GM23338 (cell line): ENCODE results near the gene RCE1. TPM values are rescaled to one million over a fixed set of nuclear protein-coding genes. Genes with fewer than 3 reads are reported as not detected.

ENCODE experiments used
- ETS1 ChIP-seq: IDR thresholded peaks from 2 replicates; pipeline ENCODE4 v1.6.1; 2016; ENCODE audit warnings: antibody characterized with exemption
- EZH2 ChIP-seq: fragments of 200-600 bp; sonication (generic); IDR thresholded peaks from one replicate; pipeline ENCODE4 v1.8.0; 2017; ENCODE audit warnings: antibody characterized with exemption, mild to moderate bottlenecking, low read depth; ENCODE audit not compliant: unreplicated experiment
- EZH2phosphoT487 ChIP-seq: fragments of 200-600 bp; sonication (generic); IDR thresholded peaks from one replicate; pipeline ENCODE4 v1.8.1; 2018; ENCODE audit warnings: antibody characterized with exemption; ENCODE audit not compliant: unreplicated experiment
- JUNB ChIP-seq: IDR thresholded peaks from one replicate; pipeline ENCODE4 v1.6.1; 2016; ENCODE audit warnings: antibody characterized with exemption; ENCODE audit not compliant: unreplicated experiment
- POLR2AphosphoS5 ChIP-seq: IDR thresholded peaks from 2 replicates; pipeline ENCODE4 v1.6.1; 2016; ENCODE audit warnings: antibody characterized with exemption, low read depth
- STAT1 ChIP-seq: IDR thresholded peaks from one replicate; pipeline ENCODE4 v1.6.1; 2016; ENCODE audit warnings: antibody characterized with exemption; ENCODE audit not compliant: unreplicated experiment
- ZNF331 ChIP-seq: fragments of 250-450 bp; sonication (Bioruptor Pico); IDR thresholded peaks from 2 replicates; pipeline ENCODE4 v1.5.0; 2020; ENCODE audit warnings: low read depth, mild to moderate bottlenecking, moderate library complexity
- ZNF462 ChIP-seq: fragments of 250-450 bp; sonication (Bioruptor Pico); IDR thresholded peaks from 2 replicates; pipeline ENCODE4 v1.5.0; 2020; ENCODE audit warnings: mild to moderate bottlenecking, moderate library complexity
- polyA plus RNA-seq: library from polyadenylated mRNA; unstranded; fragments of >200 nt; fragmentation: Nextera tagmentation; extraction: Ambion mirVana; gene quantifications from 2 replicates; pipeline ENCODE4 v1.2.1, GENCODE V29; 2016
- total RNA-seq: library from RNA; depleted of rRNA; stranded (reverse); fragments of >200 nt; shearing (Covaris generic); gene quantifications from 2 replicates; pipeline ENCODE4 v1.2.3, GENCODE V29; 2014
- TF ChIP-seq, protein P1 (sequence below): IDR thresholded peaks from one replicate; pipeline ENCODE4 v1.6.1; 2018; ENCODE audit warnings: antibody characterized with exemption; ENCODE audit not compliant: unreplicated experiment

RCE1 gene
- total and polyA plus RNA-seq, 2 experiments from 2014 or later = 27.8 to 55.1 TPM

DNA sequence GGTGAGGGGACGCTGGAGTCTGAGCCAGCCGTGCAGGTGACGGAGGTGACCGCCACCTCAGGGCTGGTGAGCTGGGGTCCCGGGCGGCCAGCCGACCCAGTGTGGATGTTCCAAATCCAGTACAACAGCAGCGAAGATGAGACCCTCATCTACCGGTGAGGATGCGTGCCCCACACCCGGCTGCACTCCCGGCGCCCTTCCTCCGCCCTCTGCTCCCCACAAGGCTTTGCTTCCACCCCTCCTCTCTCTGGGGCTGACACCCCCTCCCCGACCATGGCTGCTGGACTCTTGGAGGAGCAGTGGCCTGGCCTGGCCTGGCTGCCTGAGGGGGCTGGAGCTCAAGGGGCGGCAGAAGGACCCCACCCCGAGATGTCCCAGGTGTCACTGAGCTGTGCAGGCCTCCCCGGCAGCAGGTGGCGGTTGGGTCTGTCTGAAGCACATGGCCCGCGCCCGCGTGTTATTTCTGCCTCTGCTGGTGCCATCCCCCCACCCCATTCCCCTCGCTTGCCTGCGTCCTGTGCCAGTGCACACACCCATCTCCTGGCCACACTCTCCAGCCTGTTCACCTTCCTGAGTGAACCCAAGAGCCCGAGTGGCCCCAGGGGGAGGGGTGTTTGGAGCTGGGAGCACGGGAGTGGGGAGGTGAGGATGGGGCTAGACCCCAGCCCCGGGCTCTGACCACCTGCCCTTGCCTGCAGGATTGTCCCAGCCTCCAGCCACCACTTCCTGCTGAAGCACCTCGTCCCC lies 15.9 kb downstream of the RCE1 start (continued):
- TF ChIP-seq ZNF462 (CRISPR knock-in tag) (no peak), EZH2 (no peak), ETS1 (no peak), EZH2phosphoT487 (no peak), POLR2AphosphoS5 (no peak), JUNB (no peak), STAT1 (no peak), ZNF331 (CRISPR knock-in tag) (no peak)
- TF ChIP-seq, protein P1, sequence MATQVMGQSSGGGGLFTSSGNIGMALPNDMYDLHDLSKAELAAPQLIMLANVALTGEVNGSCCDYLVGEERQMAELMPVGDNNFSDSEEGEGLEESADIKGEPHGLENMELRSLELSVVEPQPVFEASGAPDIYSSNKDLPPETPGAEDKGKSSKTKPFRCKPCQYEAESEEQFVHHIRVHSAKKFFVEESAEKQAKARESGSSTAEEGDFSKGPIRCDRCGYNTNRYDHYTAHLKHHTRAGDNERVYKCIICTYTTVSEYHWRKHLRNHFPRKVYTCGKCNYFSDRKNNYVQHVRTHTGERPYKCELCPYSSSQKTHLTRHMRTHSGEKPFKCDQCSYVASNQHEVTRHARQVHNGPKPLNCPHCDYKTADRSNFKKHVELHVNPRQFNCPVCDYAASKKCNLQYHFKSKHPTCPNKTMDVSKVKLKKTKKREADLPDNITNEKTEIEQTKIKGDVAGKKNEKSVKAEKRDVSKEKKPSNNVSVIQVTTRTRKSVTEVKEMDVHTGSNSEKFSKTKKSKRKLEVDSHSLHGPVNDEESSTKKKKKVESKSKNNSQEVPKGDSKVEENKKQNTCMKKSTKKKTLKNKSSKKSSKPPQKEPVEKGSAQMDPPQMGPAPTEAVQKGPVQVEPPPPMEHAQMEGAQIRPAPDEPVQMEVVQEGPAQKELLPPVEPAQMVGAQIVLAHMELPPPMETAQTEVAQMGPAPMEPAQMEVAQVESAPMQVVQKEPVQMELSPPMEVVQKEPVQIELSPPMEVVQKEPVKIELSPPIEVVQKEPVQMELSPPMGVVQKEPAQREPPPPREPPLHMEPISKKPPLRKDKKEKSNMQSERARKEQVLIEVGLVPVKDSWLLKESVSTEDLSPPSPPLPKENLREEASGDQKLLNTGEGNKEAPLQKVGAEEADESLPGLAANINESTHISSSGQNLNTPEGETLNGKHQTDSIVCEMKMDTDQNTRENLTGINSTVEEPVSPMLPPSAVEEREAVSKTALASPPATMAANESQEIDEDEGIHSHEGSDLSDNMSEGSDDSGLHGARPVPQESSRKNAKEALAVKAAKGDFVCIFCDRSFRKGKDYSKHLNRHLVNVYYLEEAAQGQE = no peak
